ENCODE results near the gene FKBP8. TPM values are rescaled to one million over a fixed set of nuclear protein-coding genes. Genes with fewer than 3 reads are reported as not detected.
"Not testable (repeated sequence)": the region's sequence is repeated elsewhere in the genome, so short reads cannot be mapped to it uniquely, and the experiment has no call there.

Gene FKBP8
- total and polyA plus RNA-seq, 7 experiments from 2014 or later = 96.9 to 241 (median 164) TPM

DNA sequence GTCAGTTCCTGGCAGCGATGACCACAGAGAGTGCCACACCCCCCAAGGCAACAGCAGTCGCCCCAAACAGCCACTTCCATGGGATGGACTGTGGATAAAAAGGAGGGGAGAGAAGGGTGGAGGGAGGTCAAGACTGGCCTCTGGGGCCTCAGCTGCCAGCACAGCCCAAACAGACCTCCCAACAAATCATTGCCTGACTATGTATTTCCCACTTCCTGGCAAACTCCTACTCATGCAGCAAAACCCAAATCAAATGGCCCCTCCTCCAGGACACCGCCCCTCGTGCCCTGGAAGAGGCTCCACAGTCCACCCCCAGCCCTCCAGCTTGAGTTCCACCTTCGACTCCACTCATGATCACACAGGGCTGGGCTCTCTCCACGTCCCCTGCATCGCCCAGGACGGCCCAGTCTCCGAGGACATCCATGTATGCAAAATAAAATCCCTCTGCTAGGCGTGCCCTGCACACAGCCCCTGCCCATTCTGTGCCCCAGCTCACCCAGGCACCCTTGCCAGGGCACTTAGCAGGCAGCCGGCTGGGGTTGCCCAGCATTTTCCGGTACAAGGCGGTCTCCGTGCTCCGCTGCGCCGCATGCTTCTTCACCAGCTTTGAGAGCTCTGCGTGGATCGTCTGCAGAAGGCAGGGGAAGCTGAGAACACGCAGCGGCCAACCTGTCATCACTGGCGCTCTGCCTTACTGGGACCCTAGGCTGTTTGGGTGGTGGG, 11.0 kb downstream of the FKBP8 start:
- H3K4me3 Mint-ChIP-seq = no peak overlapping the region
- peak overlapping the region in 1 of 9 donors; percentile 75 for H3K27ac Mint-ChIP-seq
- CTCF ChIA-PET = no interaction called here
- H3K9me3 Mint-ChIP-seq = no peaks in the 10 kb centered on the region
- intact Hi-C loops (cut with micrococcal nuclease) = no loop called here
- no peaks in the 10 kb centered on the region for H3K27me3 Mint-ChIP-seq
- H3K4me1 ChIP-seq (ENCODE audit: control insufficient read depth in 2 of 2, insufficient read depth in 2 of 2, low read length in 2 of 2) = no peaks in the 10 kb centered on the region
- H3K36me3 Mint-ChIP-seq = peaks cover 3 to 18% (median 5%) of the 10 kb centered on the region in 5 donors
- ATAC-seq (no peak), DNase-seq (no peak)
- POLR2A ChIA-PET = interaction anchor here (0.5 kb wide), 1 partner anchor 297 kb away, joined by 4 read pairs; no protein-coding TSS in a partner anchor
- no peaks in the 10 kb centered on the region for H3K27me3 ChIP-seq (ENCODE audit: control insufficient read depth in 2 of 2, insufficient read depth in 2 of 2, low read length in 2 of 2)
- no peak overlapping the region for H3K4me3 ChIP-seq (ENCODE audit: low read length)
- no peak overlapping the region for H3K27ac ChIP-seq (ENCODE audit: low read depth, low read length)
- H3K9me3 ChIP-seq (ENCODE audit: control insufficient read depth in 2 of 3, low read length in 3 of 3) = no peaks in the 10 kb centered on the region
- H3K4me1 Mint-ChIP-seq = no peaks in the 10 kb centered on the region
- peaks cover 0 to 48% (median 7%) of the 10 kb centered on the region in 3 experiments for H3K36me3 ChIP-seq (ENCODE audit: control insufficient read depth in 2 of 3, insufficient read depth in 3 of 3, low read length in 3 of 3)

DNA sequence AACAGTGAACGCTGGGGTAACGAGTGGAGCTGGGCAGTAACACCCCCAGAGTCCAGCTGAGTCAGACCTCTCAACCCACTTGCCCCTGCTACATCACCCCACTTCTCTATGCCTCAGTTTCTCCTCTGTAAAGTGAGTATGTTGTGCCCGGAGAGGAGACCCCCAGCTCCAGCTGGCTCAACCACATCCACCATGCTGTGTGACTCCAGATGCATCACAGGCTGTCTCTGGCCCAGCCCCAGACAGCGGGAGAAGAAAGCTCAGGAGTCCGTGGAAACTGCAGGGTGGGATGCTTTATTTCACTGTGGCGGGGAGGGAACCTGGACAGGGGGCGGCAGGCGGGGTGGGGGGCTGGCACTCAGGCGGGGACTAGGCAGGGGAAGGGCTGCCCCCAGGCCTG, 11.9 kb downstream of the FKBP8 start:
- H3K4me3 ChIP-seq (ENCODE audit: low read length) = no peak overlapping the region
- Mint-ChIP-seq H3K4me1 (no peaks in the 10 kb centered on the region), H3K27ac (no peak overlapping the region), H3K36me3 (peaks cover 1 to 14% (median 2%) of the 10 kb centered on the region in 5 donors), H3K4me3 (peak overlapping the region in 1 of 10 donors; percentile 65), H3K9me3 (no peaks in the 10 kb centered on the region), H3K27me3 (no peaks in the 10 kb centered on the region)
- ATAC-seq = no peak
- no peaks in the 10 kb centered on the region for H3K9me3 ChIP-seq (ENCODE audit: control insufficient read depth in 2 of 3, low read length in 3 of 3)
- DNase-seq = no peak
- intact Hi-C loops (cut with micrococcal nuclease) = no loop called here
- POLR2A ChIA-PET = interaction anchor here (0.9 kb wide), 1 partner anchor 10 kb away, joined by 4 read pairs; the partner anchor contains the start of gene ELL
- H3K36me3 ChIP-seq (ENCODE audit: control insufficient read depth in 2 of 3, insufficient read depth in 3 of 3, low read length in 3 of 3) = peaks cover 0 to 40% (median 4%) of the 10 kb centered on the region in 3 experiments
- H3K4me1 ChIP-seq (ENCODE audit: control insufficient read depth in 2 of 2, insufficient read depth in 2 of 2, low read length in 2 of 2) = no peaks in the 10 kb centered on the region
- no peaks in the 10 kb centered on the region for H3K27me3 ChIP-seq (ENCODE audit: control insufficient read depth in 2 of 2, insufficient read depth in 2 of 2, low read length in 2 of 2)
- H3K27ac ChIP-seq (ENCODE audit: low read depth, low read length) = no peak overlapping the region
- CTCF ChIA-PET = no interaction called here

DNA sequence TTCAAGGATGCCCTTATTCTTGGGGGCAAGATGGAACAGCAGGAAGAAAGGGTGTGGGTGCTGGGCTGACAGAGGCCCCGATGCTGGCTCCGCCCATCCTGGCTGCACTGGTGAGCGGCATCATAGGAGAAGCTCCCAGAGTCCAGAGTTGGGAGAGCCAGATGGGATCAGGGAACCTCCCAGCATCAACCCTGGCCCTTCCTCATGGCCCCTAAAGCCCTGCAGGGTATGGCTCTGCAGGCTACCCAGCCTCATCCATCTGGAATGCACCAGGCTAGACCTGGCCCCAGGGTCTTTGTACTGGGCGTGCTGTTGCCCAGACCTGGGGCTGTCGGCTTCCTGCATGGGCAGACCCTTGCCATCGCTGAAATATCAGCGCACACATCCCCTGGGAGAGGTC, 13.6 kb downstream of the FKBP8 start:
- Mint-ChIP-seq H3K4me1 (no peaks in the 10 kb centered on the region), H3K36me3 (peaks cover 0 to 9% (median 0%) of the 10 kb centered on the region in 5 donors), H3K27ac (no peak overlapping the region), H3K4me3 (no peak overlapping the region), H3K27me3 (no peaks in the 10 kb centered on the region), H3K9me3 (no peaks in the 10 kb centered on the region)
- ATAC-seq (no peak), DNase-seq (no peak)
- intact Hi-C loops (cut with micrococcal nuclease) = loop anchor here in 1 of 2 donors (10.0 kb wide), 3 partner anchors 65 to 1225 kb away; partner anchors contain the start of genes ABHD8, DDA1 and MRPL34
- Histone ChIP-seq H3K27ac (ENCODE audit: low read depth, low read length) (no peak overlapping the region), H3K4me3 (ENCODE audit: low read length) (no peak overlapping the region), H3K36me3 (ENCODE audit: control insufficient read depth in 2 of 3, insufficient read depth in 3 of 3, low read length in 3 of 3) (peaks cover 0 to 27% (median 3%) of the 10 kb centered on the region in 3 experiments), H3K4me1 (ENCODE audit: control insufficient read depth in 2 of 2, insufficient read depth in 2 of 2, low read length in 2 of 2) (no peaks in the 10 kb centered on the region), H3K9me3 (ENCODE audit: control insufficient read depth in 2 of 3, low read length in 3 of 3) (no peaks in the 10 kb centered on the region), H3K27me3 (ENCODE audit: control insufficient read depth in 2 of 2, insufficient read depth in 2 of 2, low read length in 2 of 2) (no peaks in the 10 kb centered on the region)
- ChIA-PET CTCF (no interaction called here), POLR2A (interaction anchor here (0.6 to 1.5 kb wide), 5 partner anchors 8 to 245 kb away, joined by 3 to 4 read pairs (median 3); partner anchors contain the start of gene KXD1)

DNA sequence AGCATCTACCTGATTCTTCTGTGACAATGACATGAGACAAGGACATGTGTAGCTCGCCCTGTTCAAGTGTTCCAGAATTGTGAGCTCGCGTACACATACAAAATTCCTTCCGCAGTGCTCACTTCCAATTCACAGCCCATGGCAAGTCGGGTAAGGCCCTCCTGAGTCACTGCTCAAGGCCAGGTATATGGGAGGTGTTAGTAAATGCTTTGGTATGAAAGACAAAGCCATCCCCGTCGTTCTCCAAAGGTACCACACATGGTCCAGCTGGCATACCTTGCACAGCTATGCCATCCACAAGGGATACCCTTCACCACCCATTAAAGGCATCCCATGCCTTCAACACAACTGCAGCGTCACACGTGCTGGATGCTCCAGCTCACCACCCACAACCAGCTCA, 17.1 kb downstream of the FKBP8 start:
- peaks cover 0 to 6% (median 3%) of the 10 kb centered on the region in 7 donors for H3K4me1 Mint-ChIP-seq

DNA sequence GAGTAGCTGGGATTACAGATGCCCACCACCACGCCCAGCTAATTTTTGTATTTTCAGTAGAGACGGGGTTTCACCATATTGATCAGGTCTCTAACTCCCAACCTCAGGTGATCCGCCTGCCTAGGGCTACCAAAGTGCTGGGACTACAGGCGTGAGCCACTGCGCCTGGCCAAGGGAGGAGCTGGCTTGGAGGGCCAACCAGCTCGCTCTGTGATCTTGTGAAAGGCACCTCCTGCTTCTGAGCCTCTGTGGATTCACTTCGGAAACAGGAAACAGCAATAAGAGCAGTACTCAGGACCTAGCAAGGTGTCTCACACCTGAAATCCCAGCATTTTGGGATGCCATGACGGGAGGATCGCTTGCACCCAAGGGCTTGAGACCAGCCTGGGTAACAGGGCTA, 19.5 kb downstream of the FKBP8 start:
- Histone ChIP-seq H3K4me3 (ENCODE audit: low read length) (no peak overlapping the region), H3K9me3 (ENCODE audit: control insufficient read depth in 2 of 3, low read length in 3 of 3) (no peaks in the 10 kb centered on the region), H3K27ac (ENCODE audit: low read depth, low read length) (no peak overlapping the region), H3K36me3 (ENCODE audit: control insufficient read depth in 2 of 3, insufficient read depth in 3 of 3, low read length in 3 of 3) (peaks cover 0 to 4% (median 0%) of the 10 kb centered on the region in 3 experiments), H3K27me3 (ENCODE audit: control insufficient read depth in 2 of 2, insufficient read depth in 2 of 2, low read length in 2 of 2) (no peaks in the 10 kb centered on the region), H3K4me1 (ENCODE audit: control insufficient read depth in 2 of 2, insufficient read depth in 2 of 2, low read length in 2 of 2) (peaks cover 5 to 9% of the 10 kb centered on the region in 2 donors)
- H3K27me3 Mint-ChIP-seq = no peaks in the 10 kb centered on the region
- H3K27ac Mint-ChIP-seq = peak overlapping the region in 3 of 9 donors; percentile 4 to 29 (median 20)
- H3K4me1 Mint-ChIP-seq = peaks cover 0 to 20% (median 17%) of the 10 kb centered on the region in 7 donors
- ChIA-PET POLR2A (interaction anchor here (1.0 to 4.1 kb wide), 5 partner anchors 14 to 396 kb away, joined by 3 to 24 read pairs (median 7); partner anchors contain the start of genes COPE, DDX49, FKBP8 and KXD1), CTCF (no interaction called here)
- ATAC-seq (no peak), DNase-seq (no peak)
- H3K36me3 Mint-ChIP-seq = peaks cover 0 to 1% (median 0%) of the 10 kb centered on the region in 5 donors
- peak overlapping the region in 1 of 10 donors; percentile 25 for H3K4me3 Mint-ChIP-seq
- no peaks in the 10 kb centered on the region for H3K9me3 Mint-ChIP-seq
- intact Hi-C loops (cut with micrococcal nuclease) = loop anchor here (2.0 to 10.0 kb wide), 8 partner anchors 52 to 1219 kb away; partner anchors contain the start of genes TMEM161A (in 2 of the 2), ABHD8 (in 1 of the 2), ARMC6 (in 1 of the 2) and CCDC124 (in 1 of the 2)

More for the DNA sequence above, 17.1 kb downstream of the FKBP8 start:
- no peaks in the 10 kb centered on the region for H3K9me3 ChIP-seq (ENCODE audit: control insufficient read depth in 2 of 3, low read length in 3 of 3)
- Mint-ChIP-seq H3K9me3 (no peaks in the 10 kb centered on the region), H3K27ac (peak overlapping the region in 1 of 9 donors; percentile 20), H3K27me3 (no peaks in the 10 kb centered on the region), H3K4me3 (no peak overlapping the region), H3K36me3 (peaks cover 0 to 2% (median 0%) of the 10 kb centered on the region in 5 donors)
- H3K4me3 ChIP-seq (ENCODE audit: low read length) = no peak overlapping the region
- H3K27me3 ChIP-seq (ENCODE audit: control insufficient read depth in 2 of 2, insufficient read depth in 2 of 2, low read length in 2 of 2) = no peaks in the 10 kb centered on the region
- peaks cover 0 to 6% (median 2%) of the 10 kb centered on the region in 3 experiments for H3K36me3 ChIP-seq (ENCODE audit: control insufficient read depth in 2 of 3, insufficient read depth in 3 of 3, low read length in 3 of 3)
- intact Hi-C loops (cut with micrococcal nuclease) = loop anchor here in 1 of 2 donors (10.0 kb wide), 3 partner anchors 62 to 1222 kb away; partner anchors contain the start of genes ABHD8, DDA1 and MRPL34
- H3K4me1 ChIP-seq (ENCODE audit: control insufficient read depth in 2 of 2, insufficient read depth in 2 of 2, low read length in 2 of 2) = peaks cover 0 to 3% of the 10 kb centered on the region in 2 donors
- no peak overlapping the region for H3K27ac ChIP-seq (ENCODE audit: low read depth, low read length)
- ChIA-PET POLR2A (interaction anchor here (1.0 kb wide), 1 partner anchor 31 kb away, joined by 3 read pairs; the partner anchor contains the start of gene KXD1), CTCF (interaction anchor here (0.6 kb wide), 1 partner anchor 30 kb away, joined by 6 read pairs; no protein-coding TSS in a partner anchor)
- DNase-seq (no peak), ATAC-seq (no peak)

DNA sequence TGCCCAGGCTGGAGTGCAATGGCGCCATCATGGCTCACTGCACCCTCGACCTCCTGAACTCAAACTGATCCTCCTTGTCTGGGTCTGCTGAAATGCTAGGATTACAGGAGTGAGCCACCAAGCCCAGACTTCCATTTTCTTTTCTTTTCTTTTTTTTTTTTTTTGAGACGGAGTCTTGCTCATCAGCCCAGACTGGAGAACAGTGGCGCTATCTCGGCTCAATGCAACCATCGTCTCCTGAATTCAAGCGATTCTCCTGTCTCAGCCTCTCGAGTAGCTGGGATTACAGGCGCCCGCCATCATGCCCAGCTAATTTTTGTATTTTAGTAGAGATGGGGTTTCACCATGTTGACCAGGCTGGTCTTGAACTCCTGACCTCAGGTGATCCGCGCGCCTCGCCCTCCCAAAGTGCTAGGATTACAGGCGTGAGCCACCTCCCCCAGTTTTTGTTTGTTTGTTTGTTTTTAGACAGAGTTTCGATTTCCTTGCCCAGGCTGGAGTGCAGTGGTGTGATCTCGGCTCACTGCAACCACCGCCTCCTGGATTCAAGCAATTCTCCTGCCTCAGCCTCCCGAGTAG, 20.4 kb downstream of the FKBP8 start:
- H3K9me3 Mint-ChIP-seq = not testable (repeated sequence)

More for the DNA sequence above, 20.4 kb downstream of the FKBP8 start:
- peak overlapping the region; percentile 78 for H3K27ac ChIP-seq (ENCODE audit: low read depth, low read length)
- not testable (repeated sequence) for H3K36me3 ChIP-seq (ENCODE audit: control insufficient read depth in 2 of 3, insufficient read depth in 3 of 3, low read length in 3 of 3); H3K27me3 Mint-ChIP-seq; ATAC-seq; H3K9me3 ChIP-seq (ENCODE audit: control insufficient read depth in 2 of 3, low read length in 3 of 3); H3K27me3 ChIP-seq (ENCODE audit: control insufficient read depth in 2 of 2, insufficient read depth in 2 of 2, low read length in 2 of 2); H3K4me1 ChIP-seq (ENCODE audit: control insufficient read depth in 2 of 2, insufficient read depth in 2 of 2, low read length in 2 of 2); H3K36me3 Mint-ChIP-seq
- peak in 1 of 9 donors; percentile 34 for DNase-seq
- peak overlapping the region; percentile 89 to 98 (median 95) for H3K27ac Mint-ChIP-seq
- H3K4me3 ChIP-seq (ENCODE audit: low read length) = peak overlapping the region; percentile 53
- peaks cover 0 to 21% (median 17%) of the 10 kb centered on the region in 7 donors for H3K4me1 Mint-ChIP-seq
- intact Hi-C loops (cut with micrococcal nuclease) = loop anchor here (1.0 to 10.0 kb wide), 24 partner anchors 20 to 1218 kb away; partner anchors contain the start of genes BORCS8 (in 2 of the 2), COPE (in 2 of the 2), CRTC1 (in 2 of the 2) and DDX49 (in 2 of the 2)
- H3K4me3 Mint-ChIP-seq = peak overlapping the region in 9 of 10 donors; percentile 87 to 98 (median 93)
- CTCF ChIA-PET = interaction anchor here (0.9 kb wide), 1 partner anchor 66 kb away, joined by 3 read pairs; the partner anchor contains the start of gene REX1BD
- POLR2A ChIA-PET = interaction anchor here (0.6 to 4.4 kb wide), 10 partner anchors 8 to 396 kb away, joined by 3 to 30 read pairs (median 6); partner anchors contain the start of genes COPE, DDX49, FKBP8 and KXD1

Measured in naive thymus-derived CD4-positive, alpha-beta T cell (primary cell).